Activated CD4-positive, alpha-beta T cell treated with anti-CD3 and anti-CD28 coated beads for 48 hours (primary cell): ENCODE data around the gene EPHA2.
"Not testable (repeated sequence)": the region's sequence is repeated elsewhere in the genome, so short reads cannot be mapped to it uniquely, and the experiment has no call there.

Source experiments
- DNase-seq: peaks from one replicate; pipeline ENCODE4 v3.0.0-alpha.2; 2020

Gene EPHA2

DNA sequence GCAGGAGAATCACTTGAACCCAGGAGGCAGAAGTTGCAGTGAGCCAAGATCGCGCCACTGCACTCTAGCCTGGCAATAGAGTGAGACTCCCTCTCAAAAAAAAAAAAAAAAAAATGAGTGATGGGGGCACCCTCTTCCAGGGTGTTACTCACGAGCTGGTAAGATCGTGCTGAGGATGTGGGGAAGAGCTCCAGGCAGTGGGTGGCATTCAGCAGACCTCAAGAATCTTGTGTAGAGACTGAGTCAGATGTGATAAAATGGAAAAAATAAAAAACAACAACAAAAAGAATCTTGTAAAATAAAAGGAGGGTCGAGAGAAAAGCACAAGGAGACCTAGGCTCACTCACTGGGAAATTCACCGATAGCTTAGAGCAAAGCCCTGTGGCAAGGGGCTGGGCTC lies 38.5 kb downstream of the EPHA2 start:
- no peak for DNase-seq

DNA sequence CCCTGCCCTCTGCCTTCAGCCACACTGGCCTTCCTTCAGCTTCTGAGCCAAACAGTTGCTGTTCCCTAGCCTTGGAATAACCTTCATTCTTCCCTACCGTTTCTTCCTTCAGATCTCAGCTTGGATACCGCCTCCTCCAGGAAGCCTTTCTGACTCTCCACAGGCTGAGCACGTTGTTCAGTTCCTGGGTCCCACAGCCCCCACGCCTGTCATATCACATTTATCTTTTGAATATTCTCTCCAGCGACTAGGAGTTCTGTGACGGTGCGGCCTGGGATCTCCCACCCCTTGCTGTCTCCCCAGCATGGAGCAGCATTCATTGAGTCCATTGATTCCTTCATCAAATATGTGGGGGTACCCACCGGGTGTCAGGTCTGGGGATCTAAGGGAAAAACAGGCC lies 39.2 kb downstream of the EPHA2 start:
- DNase-seq, result no peak

DNA sequence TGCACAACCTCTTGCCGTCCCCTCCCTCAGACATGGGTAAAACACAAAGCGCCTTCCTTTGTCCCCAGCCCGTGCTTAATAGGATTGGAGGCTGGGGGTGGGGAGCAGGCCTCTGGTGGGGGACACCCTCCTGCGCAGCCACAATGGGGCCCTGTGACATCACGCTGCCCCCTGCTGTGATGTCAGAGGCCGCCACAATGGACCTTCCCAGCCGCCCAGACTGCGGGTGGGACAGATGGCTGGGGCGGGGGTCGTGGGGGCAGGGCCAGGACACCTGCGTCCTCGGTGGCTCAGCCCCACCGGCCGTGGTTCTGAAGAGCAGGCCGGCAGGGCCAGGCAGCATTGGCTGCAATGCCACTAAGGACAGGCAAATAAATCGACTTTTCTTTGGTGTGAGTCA lies 39.9 kb downstream of the EPHA2 start:
- no peak for DNase-seq

DNA sequence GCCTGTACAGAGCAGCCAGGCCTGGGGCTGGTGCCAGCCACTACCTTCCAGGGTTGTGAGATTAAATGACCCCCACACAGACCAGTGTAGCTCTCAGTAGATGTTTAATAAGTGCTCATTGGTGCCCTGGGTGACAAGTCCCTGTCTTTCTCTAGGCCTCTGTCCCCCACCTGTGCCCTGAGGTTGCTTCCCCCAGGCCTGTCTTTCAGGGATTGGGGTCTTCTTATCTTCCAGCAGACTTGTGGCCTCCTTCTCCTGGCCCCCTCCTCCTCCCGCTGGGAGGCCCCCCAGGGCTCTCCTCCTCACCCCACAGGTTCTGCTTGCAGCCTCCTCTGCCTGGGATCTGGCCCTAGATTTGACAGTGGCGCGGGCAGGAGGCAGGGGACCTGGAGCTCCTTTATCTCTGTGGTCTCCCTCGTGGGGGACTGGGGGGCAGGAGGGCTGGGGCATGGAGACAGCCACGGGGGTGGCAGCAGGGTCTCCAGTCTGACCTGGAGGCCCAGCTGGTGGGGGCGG lies 40.3 kb downstream of the EPHA2 start:
- DNase-seq, result no peak

DNA sequence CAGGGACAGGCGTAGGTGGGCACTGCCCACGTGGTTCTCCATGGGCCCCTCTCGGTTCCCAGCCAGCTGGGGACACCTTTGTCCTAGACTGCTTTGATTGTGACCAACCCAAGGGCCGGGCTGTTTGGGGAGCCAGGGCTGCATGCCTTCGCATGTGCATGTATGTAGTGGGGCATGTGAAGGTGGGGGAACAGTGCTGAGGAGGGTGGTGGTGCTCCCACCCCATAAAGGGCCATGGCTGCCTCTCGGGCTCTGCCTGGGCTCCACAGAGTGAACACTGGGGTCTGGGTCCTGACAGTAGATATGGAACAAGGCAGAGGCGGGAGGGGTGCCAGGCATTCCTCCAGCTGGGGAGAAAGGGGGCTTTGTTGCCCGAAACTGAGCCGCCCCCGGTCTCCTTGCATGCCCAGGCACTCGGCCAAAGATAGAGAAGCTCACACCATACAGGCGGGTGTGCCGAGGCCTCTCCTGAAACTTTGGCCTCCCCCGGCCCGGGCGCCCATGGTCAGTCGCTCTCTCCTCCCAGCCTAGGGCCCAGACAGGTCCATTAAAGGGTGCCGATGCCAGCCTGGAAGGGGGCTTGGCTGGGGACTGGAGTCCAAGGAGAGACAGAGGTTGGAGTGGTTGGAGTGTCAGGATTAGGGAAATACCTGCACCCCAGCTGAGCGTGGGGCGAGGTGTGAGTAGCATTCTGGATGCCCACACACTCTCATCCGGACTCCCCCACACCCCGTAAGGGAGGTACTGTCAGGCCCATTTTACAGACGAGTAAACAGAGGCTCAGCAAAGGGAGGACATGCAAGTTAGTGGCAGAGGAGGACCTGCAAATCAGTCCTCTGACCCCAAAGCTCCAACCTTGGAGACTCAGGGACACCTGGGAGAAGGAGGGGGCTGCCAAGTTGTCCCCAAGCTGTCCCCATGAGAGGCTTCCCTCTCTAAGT lies 41.1 kb downstream of the EPHA2 start:
- DNase-seq, result no peak

DNA sequence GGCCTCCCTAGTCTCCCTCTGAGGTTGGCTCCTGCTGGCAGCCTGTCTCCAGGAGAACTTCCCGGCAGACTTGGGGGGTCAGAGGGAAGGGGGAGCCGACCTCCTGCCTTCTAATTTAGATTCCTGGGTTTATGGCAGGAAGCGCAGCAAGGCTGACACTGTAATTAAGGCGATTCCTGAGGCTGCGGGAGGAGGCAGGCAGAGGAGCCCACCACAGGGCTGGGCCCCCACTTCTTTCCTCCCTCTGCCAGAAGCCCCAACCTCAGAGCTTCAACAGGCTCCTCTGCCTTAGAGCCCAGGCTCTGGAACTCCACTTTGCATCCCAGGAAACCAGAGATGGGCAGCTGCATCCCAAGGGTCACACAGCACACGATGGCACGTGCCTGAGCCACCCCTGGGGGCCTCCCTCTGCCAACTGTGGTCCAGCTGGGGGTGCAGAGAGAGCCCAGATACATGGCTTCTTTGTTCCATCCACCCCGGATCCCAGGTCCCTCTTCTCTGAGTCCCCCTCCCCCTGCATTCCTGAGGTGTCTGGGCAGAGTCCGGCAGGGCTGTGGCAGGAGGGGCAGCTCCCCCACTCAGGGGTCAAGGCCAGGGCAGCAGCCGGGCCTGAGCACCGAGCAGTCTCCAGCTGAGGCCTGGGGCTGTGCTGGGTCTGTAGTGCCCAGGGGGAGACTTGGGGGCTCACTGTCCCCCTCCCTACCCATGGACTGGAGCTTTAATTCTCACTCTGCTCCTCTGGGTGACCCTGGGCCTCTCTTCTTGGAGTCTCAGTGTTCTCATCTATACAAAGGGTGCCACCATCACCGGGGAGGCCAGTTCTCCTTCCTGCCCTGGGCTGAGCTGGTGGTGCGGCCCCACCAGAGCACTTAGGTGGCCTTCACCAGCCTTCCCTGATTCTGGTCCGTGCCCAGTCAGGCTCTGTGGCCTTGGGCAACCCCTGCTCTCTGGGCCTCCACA lies 43.0 kb downstream of the EPHA2 start:
- no peak for DNase-seq

DNA sequence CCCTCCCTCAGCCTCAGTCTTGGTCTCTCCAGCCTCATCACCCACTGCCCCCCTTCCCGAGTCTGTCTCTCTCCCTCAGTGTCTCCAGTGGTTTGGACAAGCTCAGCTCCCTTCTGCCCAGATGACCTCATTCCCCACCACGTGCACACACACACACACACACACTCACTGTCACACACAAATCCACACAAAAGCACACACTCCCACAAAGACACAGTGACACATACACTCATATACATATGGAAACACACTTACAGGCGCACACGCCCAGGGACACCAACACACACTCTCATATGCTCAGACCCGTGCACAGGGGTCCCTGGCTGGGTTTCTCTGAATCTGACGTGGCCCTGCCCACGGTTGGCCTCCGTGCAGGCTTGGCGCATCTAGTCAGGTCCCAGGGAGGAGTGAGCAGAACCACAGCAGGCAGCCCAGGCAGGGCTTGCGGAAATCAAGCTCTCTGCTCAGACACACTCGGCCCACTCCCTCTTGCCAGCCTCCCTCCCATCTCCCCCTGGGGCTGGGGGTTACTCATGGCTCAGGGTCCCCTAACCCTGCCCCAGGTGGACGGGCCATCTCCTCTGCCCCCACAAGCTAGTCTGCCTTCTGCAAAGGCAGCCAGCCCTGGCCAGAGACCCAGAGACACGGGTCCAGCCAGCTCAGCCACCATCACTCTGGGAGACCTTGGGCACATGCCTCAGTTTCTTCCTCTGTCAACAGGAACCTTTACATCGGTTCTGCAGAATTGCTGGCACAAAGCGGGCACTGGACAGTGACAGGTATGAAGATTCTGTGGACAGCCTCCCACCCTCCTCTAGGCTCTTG lies 43.9 kb downstream of the EPHA2 start:
- no peak for DNase-seq

DNA sequence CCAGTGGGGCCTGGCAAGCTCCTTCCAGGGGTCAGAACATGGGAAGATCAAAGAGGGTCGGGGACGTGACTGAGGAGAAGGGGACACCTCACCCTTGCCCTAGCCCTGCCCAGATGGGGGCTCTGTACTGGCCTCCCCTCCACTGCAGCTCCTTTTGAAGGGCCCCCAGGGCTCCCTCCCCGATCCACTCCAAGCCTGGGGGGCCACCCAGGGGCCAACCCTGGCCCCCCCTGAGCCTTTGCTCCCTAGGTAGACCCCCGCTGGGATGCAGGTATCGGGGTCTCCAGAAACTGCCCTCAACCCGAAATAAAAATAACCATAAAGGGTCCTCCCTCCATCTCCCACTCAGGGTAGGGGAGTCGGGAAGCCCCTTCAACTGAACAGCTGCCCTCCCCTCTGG lies 45.0 kb downstream of the EPHA2 start:
- no peak for DNase-seq

DNA sequence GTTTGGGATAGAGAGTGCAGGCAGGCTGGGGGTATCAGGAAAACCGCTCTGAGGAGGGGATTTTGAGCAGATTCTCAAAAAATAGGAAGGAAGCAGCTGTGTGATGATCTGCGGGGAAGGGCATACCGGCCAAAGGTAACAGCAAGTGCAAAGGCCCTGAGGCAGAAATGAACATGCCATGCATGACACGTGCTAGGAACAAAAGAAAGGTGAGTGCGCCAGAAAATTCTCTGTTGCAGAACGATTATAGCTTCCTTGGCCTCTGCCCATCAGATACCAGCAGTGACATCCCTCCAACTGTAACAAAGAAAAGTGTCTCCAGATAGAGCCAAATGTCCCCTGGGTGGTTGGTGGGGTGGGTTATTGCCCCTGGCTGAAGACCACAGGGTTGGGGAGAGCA lies 45.4 kb downstream of the EPHA2 start:
- no peak for DNase-seq

DNA sequence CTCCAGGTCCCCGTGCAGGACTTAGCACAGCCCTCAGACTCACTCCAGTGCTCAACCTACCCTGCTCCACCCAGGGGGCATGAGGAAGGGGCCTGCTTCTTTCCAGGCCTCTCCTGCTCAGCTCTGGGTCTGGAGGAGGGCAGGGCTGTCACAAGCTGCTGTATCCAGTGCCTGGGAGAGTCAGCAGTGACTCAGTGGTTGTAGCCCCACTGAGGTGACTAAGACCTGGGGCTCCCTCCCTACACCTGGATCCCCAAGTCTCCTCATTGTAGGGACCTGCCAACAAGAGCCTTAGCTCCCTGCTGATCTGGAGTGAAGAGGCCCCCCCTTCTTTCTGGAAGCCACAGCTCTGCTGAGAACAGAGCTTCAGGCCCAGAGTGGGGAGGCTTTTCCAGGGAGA lies 46.3 kb downstream of the EPHA2 start:
- DNase-seq, result no peak

DNA sequence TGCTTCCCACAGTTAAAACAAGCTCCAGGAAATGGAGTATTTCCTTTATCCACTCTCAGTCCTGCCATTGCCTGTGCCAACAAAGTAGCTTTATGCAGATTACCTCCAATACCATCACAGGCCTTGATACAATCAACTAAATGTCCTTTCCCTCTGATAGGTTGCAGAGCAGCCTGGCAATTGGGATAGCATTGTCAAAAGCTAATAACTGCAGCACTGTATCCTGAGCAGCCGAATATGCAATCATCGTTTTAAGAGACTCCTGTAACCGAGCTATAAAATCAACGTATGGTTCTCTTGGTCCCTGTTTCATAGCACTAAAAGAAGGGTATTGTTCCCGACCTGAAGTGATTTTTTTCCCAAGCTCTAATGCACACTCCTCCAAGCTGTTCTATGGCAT lies 48.8 kb downstream of the EPHA2 start:
- DNase-seq, result not testable (repeated sequence)

DNA sequence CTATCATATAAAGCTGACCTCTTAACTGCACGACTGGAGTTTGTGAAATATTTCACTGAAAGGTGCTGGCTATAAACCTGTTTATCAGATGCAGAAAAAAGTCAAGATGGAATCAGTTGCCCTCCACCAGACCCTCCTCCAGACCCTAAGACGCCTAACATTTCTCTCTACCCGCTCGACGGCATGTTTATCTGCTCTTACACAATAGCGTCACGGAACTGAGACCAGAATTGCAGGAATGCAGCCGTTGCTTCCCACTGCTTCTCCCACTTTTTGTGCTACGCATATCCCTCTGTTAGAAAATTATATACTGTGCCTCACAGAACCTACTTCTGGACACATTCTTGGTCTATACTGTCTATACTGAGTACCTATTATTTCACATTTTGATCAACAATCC lies 54.2 kb downstream of the EPHA2 start:
- no peak for DNase-seq

DNA sequence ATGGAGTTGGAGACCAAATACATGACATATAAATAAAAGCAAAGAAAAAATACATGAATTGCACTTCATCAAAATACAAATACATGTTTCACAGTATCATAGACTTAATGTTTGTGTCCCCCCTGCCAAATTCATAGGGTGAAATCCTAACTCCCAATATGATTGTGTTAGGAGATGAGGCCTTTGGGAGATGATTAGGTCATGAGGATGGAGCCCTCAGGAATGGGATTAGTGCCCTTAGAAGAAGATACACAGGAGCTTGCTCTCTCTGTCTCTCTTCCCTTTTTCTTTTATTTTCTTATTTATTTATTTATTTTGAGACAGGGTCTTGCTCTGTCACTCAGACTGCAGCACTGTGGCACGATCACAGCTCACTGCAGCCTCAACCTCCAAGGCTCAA lies 56.5 kb downstream of the EPHA2 start:
- no peak for DNase-seq

DNA sequence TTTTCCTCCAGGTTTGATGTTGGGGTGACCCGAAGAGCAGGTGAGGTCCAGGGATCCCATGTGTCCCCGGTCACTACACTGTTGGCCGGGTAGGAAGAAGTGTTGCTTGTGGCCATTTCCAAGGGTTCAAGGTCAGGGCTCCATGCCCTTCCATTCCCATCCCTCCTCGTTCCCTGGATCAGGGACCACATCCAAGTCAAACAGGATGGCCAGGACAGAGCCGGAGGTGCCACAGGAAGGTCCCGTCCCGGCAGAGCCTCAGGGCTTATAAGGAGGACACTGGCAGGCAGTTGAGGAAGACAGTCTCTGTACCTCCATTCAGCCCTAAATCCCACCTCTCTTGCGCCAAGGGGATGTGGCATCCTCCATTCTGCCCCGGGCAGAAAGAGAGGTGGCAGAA lies 60.4 kb downstream of the EPHA2 start:
- no peak for DNase-seq

DNA sequence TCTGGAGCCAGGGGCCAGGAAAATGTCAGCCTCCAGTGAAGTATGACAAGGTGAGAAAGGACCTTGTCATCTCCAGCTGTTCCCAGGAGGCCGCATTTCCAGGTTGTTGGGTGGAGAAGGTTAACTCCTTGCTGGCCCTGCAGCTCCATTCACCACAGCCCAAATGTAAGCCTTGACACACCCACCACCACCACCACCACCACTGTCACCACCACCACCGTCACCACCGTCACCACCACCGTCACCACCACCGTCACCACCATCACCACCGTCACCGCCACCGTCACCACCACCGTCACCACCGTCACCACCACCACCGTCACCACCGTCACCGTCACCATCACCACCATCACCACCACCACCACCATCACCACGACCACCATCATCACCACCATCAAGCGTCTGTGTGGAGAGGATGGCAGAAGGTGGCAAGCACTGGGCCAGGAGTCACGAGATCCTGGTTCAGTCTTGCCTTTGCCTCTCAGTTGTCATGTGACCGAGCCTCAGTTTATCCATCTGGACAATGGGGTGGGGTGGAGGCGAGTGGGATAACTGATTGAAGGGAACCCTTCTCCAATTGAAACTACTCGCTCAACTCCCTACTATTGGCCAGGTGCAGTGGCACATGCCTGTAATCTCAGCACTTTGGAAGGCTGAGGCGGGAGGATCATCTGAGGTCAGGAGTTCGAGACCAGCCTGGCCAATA lies 61.3 kb downstream of the EPHA2 start:
- no peak for DNase-seq

DNA sequence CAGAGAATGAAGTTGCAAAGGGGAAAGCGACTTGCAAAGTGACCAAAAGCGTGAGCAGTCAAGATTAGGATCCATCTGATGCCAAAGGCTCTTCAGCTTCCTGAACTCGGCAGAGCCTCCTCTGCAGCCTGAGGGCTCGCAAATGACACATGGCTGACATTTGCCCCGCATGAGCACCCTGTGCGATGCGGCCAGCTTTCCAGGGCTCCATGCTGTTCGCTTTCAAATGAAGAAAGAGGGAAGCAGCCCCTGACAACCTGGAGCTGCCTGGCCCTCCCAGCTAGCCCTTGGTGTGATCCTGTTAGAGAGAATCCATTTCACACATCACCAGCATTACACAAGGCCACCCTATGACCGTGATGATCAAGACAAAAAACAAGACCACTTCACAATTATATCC lies 62.3 kb downstream of the EPHA2 start:
- no peak for DNase-seq

DNA sequence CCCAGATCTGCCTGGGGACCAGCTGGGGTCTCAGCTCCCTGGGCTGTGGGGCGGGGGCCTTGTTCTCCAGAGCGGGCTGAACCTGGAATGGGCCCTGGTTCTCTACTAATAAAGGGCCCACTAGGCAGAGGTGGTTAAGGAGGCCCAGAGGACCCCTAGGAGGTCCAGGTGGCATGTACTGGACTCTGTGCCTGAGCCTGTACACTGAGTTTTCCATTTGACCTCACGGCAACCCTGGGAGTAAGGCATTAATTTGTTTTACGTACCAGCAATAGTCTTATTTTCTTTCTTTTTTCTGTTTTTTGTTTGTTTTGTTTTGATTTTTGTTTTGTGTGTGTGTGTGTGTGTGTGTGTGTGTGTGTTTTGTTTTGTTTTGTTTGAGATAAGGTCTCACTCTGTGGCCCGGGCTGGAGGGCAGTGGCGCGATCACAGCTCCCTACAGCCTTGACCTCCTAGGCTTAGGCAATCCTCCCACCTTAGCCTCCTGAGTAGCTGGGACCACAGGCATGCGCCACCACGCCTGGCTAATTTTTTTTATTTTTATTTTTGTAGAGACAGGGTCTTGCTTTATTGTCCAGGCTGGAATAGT lies 62.9 kb downstream of the EPHA2 start:
- DNase-seq, result no peak

DNA sequence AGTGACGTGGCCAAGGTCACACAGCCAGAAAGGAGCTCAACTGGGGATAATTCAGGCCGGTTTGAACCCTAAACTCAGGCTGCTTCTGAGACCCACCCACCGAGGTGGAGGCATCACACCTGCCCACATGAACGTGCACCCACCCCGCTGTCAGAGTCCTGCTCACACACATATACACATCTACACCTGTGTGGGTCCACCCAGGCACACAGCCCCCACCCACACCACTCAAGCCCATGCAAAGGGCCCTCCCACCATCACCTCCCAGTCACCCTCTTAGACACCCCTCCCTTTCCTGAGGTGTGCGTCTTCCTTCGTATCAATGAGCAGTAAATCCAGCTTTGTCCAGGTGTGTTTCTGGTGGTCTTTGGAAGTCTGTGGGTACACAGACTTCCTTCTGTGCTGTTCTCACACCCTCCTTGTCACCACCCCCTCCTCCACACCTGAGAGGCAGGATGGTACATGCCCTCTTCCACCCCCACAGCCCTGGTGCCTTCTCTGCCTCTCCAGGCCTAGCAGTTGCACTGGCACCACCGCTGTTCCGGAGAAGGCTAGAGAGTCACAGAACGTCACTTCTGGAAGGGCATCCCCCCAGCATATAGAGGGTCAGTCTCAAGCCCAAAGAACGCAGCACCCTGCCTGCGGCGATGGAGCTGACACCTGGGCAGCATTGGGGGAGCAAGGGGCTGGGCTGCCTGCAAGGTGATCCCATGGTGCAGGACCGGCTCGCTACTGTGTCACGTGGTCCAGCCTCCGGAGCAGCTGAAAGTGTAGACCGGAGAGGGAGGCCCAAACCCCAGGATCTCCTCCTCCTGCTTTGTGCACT lies 63.6 kb downstream of the EPHA2 start:
- DNase-seq, result no peak

DNA sequence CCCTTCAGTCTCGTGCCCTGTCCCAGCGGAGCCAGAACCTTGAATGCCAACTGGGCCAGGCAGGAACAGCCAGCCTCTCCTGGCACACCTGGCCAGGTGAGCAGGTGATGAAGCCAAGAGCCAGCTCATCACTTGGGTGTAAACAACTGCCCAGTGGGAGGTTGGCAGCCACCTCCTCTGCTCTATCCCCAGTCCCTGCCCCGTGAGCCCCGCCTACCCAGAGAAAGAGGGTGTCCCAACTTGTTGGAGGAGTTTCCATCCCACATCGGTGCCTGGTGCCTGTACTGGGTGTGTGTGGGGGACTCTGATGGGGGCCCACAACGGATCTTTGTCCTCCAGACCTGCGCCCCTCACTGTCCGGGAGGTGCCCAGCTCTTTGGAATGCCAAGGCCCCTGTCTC lies 64.6 kb downstream of the EPHA2 start:
- DNase-seq, result no peak

DNA sequence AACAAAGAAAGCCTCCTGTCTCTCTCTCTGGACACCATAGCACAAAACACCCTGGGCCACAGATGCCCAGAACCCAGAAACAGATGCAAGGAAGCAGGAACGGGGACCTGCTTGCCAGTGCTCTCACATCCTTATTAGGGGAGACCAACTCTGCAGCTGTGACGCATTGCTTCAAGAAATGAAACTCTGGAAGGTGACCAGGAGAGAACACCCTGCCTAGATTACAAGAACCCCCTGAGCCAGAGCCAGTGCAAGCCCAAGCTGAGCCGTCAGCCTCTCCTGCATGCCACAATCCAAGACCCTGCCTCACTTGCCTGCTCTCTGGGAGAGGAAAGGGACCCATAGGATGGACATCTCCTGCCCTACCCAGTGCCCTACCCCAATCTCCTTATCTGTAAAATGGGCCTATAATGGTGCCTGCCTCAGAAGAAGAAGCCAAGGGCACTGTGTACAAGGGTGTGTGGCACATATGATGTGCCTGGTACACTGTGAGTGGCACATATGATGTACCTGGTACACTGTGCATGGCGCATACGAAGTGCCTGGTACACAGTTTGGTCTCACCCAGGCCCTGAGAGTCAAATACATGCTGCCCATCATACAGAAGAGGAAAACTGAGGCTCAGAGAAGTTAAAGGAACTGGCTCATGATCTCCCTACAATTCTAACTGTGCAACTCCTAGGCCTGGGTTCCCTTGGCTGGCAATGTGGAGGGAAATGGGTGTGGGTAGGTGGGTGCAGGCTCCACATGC lies 65.6 kb downstream of the EPHA2 start:
- no peak for DNase-seq
